ENCODE measurements around the gene RFX1.

DNA sequence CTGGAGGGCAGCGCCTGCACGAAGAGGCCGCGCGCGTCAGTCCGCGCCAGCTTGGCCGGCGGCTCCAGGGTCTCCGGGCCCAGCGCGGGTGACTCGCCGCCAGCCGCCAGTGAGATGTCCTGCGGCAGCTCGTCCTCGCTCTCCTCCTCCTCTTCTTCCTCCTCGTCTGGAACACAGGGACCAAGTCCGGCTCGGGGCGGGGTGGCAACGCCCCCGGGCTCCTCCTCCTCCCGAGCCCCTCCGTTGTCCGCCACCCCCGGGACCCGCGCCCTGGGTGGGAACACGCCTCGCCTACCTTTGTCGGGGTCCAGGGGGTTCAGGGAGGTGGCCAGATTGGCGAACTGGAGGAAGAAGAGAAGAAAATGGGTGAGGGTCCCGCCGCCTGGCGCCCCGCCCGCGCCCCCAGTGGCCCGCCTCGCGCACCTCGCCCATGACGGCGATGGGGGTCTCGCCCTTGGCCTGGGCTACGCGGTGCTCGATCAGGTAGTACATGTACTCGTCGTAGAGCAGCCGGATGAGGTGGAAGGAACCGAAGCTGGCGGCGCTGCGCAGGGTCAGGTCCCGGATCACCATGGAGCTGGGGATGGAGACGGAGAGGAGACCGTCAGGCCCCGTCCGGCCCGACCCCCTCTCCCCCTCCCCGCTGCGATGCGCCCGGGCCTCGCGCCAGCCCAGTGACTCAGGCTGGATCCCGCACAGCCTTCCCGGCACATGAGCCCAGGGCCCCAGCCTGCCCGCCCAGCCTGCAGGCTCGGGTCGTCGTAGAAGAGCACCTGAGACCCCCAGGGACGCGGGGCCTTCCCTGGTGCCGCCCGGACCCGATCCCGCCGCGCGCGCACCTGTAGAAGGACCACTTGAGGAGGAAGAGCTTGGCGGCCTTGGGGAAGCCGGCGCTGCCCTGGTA, 43.2 kb downstream of the RFX1 start:
- TF ChIP-seq EZH2 (IDR thresholded peaks at IDR 0.05) (no peak), POLR2AphosphoS5 (IDR thresholded peaks at IDR 0.05; ENCODE audit: borderline replicate concordance, low read depth, low read length) (no peak), FOXP2 (optimal IDR thresholded peaks at IDR 0.05; ENCODE audit: control extremely low read depth, extremely low read length, insufficient read depth) (no peak)
